ENCODE measurements around the gene PTBP2. TPM values are rescaled to one million over a fixed set of nuclear protein-coding genes. Genes with fewer than 3 reads are reported as not detected.
A peak's percentile ranks its signal among the peaks of the same experiment; 100 is the strongest.

PTBP2 gene
- total and polyA plus RNA-seq, 4 donors: 2.5 to 14.6 (median 9.0) TPM

DNA sequence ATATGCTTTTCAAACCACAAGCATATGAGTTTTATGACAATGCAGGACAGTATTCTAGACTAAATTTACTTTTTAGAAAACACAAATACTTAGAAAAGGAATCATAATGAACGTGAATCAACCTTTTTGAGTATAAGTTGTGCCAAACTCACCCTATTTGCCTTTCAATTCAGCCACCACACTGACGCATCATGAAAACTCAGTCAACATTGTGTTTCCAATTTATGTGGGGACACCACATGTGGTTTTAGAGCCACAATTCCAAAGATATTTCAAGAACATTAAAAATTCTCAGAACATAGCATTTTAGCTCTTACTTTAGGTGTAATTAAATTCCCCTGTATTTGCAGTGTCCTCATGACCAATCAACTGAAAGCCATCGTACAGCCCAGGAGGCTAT, 118.8 kb downstream of the PTBP2 start:
- Histone ChIP-seq H3K36me3 (ENCODE audit: control insufficient read depth in 4 of 4, insufficient read depth in 3 of 4, low read depth in 1 of 4, low read length in 3 of 4) (no peaks in the 10 kb centered on the region), H3K4me1 (ENCODE audit: control insufficient read depth in 4 of 4, insufficient read depth in 4 of 4, low read length in 3 of 4) (peaks cover 0 to 2% (median 0%) of the 10 kb centered on the region in 4 donors), H3K4me3 (ENCODE audit: low read depth in 1 of 3, low read length in 3 of 3) (no peak overlapping the region), H3K9me3 (ENCODE audit: control insufficient read depth in 4 of 4, low read length in 3 of 4) (no peaks in the 10 kb centered on the region), H3K27ac (ENCODE audit: low read depth in 1 of 2, low read length in 2 of 2) (no peak overlapping the region), H3K9ac (ENCODE audit: low read depth in 1 of 2, low read length in 2 of 2) (no peak overlapping the region), H3K27me3 (ENCODE audit: control insufficient read depth in 4 of 4, insufficient read depth in 4 of 4, low read length in 3 of 4) (no peaks in the 10 kb centered on the region)
- WGBS: 91% methylated on average over 3 of the region's 3 CpGs
- TF ChIP-seq RXRA (IDR thresholded peaks at IDR 0.05): no peak
- TF ChIP-seq HNF4G (IDR thresholded peaks at IDR 0.05): no peak
- TF ChIP-seq YY1 (IDR thresholded peaks at IDR 0.05): no peak
- TF ChIP-seq NR2F2 (IDR thresholded peaks at IDR 0.05): no peak
- no peak for TF ChIP-seq FOXA2 (IDR thresholded peaks at IDR 0.05)
- TF ChIP-seq SP1 (IDR thresholded peaks at IDR 0.05): no peak
- no peak for TF ChIP-seq RAD21 (IDR thresholded peaks at IDR 0.05)
- no peak for DNase-seq (ENCODE audit: low spot score)

DNA sequence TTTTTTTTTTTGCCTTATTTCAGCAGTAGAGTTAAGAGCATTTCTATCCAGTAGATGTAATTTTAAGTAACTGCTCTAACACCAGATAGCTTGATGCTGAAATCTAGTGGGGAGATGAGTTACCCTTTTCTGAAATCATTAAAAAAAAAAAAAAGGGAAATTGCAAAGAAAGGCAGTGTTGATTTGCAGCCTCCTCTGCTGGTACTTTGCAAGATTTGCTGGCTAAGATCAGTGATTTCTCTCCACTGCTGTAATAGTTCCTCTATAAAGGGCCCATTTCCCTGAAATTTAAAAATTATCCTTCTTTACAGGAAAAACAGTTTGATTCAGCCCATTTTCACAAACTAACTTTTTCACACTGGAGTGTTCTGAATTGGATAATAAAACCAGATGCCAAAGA, 120.6 kb downstream of the PTBP2 start:
- Histone ChIP-seq H3K36me3 (ENCODE audit: control insufficient read depth in 4 of 4, insufficient read depth in 3 of 4, low read depth in 1 of 4, low read length in 3 of 4) (no peaks in the 10 kb centered on the region), H3K9me3 (ENCODE audit: control insufficient read depth in 4 of 4, low read length in 3 of 4) (no peaks in the 10 kb centered on the region), H3K4me3 (ENCODE audit: low read depth in 1 of 3, low read length in 3 of 3) (no peak overlapping the region), H3K9ac (ENCODE audit: low read depth in 1 of 2, low read length in 2 of 2) (no peak overlapping the region), H3K4me1 (ENCODE audit: control insufficient read depth in 4 of 4, insufficient read depth in 4 of 4, low read length in 3 of 4) (peaks cover 0 to 2% (median 0%) of the 10 kb centered on the region in 4 donors), H3K27ac (ENCODE audit: low read depth in 1 of 2, low read length in 2 of 2) (no peak overlapping the region), H3K27me3 (ENCODE audit: control insufficient read depth in 4 of 4, insufficient read depth in 4 of 4, low read length in 3 of 4) (no peaks in the 10 kb centered on the region)
- DNase-seq (ENCODE audit: low spot score): no peak
- TF ChIP-seq RXRA (IDR thresholded peaks at IDR 0.05) (no peak), RAD21 (IDR thresholded peaks at IDR 0.05) (peak; percentile 63 to 66)
- TF ChIP-seq, protein P1, sequence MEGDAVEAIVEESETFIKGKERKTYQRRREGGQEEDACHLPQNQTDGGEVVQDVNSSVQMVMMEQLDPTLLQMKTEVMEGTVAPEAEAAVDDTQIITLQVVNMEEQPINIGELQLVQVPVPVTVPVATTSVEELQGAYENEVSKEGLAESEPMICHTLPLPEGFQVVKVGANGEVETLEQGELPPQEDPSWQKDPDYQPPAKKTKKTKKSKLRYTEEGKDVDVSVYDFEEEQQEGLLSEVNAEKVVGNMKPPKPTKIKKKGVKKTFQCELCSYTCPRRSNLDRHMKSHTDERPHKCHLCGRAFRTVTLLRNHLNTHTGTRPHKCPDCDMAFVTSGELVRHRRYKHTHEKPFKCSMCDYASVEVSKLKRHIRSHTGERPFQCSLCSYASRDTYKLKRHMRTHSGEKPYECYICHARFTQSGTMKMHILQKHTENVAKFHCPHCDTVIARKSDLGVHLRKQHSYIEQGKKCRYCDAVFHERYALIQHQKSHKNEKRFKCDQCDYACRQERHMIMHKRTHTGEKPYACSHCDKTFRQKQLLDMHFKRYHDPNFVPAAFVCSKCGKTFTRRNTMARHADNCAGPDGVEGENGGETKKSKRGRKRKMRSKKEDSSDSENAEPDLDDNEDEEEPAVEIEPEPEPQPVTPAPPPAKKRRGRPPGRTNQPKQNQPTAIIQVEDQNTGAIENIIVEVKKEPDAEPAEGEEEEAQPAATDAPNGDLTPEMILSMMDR (IDR thresholded peaks at IDR 0.05; ENCODE audit: low read depth, low read length, missing input control): peak; percentile 16

DNA sequence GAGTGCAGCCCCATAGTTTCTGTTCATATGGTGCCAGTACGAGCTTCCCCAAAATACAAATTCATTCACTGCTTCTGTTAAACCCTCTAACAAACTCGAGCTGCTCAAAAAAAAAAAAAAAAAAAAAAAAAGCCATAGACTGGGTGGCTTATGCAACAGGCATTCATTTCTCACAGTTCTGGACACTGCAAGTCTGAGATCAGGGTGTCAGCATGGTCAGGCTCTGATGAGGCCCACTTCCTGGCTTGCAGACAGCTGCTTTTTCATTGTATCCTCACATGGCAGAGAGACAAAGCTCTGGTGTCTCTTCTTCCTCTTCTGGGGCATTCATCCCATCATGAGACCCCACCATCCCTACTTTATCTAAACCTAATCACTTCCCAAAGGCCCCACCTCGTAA, 121.6 kb downstream of the PTBP2 start:
- TF ChIP-seq, protein P2, sequence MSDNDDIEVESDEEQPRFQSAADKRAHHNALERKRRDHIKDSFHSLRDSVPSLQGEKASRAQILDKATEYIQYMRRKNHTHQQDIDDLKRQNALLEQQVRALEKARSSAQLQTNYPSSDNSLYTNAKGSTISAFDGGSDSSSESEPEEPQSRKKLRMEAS (IDR thresholded peaks at IDR 0.05): no peak
- TF ChIP-seq JUND (IDR thresholded peaks at IDR 0.05): no peak
- TF ChIP-seq, protein P3, sequence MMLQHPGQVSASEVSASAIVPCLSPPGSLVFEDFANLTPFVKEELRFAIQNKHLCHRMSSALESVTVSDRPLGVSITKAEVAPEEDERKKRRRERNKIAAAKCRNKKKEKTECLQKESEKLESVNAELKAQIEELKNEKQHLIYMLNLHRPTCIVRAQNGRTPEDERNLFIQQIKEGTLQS (IDR thresholded peaks at IDR 0.05): no peak
- no peak for TF ChIP-seq HNF4A (conservative IDR thresholded peaks at IDR 0.05)

DNA sequence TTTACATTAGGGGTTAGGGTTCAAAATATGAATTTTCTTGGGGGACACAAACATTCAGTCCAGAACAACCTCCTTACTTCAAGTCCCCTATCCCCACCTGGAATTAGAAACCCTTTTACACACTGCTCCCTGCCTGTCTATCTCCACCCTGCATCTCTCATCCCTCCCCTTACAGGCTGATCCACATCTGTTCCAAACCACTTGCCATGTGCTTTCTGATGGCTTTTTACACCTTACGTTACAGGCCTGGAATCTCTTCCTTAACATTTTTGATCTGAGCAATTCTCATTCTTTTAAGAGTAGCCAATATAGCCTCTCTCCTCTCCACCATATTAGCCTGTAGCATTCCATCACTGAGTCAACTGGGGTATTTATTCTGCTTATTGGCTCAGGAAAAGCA, 122.0 kb downstream of the PTBP2 start:
- Histone ChIP-seq H3K4me3 (ENCODE audit: low read depth in 1 of 3, low read length in 3 of 3) (no peak overlapping the region), H3K4me1 (ENCODE audit: control insufficient read depth in 4 of 4, insufficient read depth in 4 of 4, low read length in 3 of 4) (peaks cover 0 to 2% (median 0%) of the 10 kb centered on the region in 4 donors), H3K27ac (ENCODE audit: low read depth in 1 of 2, low read length in 2 of 2) (no peak overlapping the region), H3K27me3 (ENCODE audit: control insufficient read depth in 4 of 4, insufficient read depth in 4 of 4, low read length in 3 of 4) (no peaks in the 10 kb centered on the region), H3K9me3 (ENCODE audit: control insufficient read depth in 4 of 4, low read length in 3 of 4) (no peaks in the 10 kb centered on the region), H3K36me3 (ENCODE audit: control insufficient read depth in 4 of 4, insufficient read depth in 3 of 4, low read depth in 1 of 4, low read length in 3 of 4) (no peaks in the 10 kb centered on the region), H3K9ac (ENCODE audit: low read depth in 1 of 2, low read length in 2 of 2) (no peak overlapping the region)
- no peak for DNase-seq (ENCODE audit: low spot score)
- 92% methylated on average over 1 of the region's 1 CpG for WGBS
- TF ChIP-seq, protein P1 (IDR thresholded peaks at IDR 0.05; ENCODE audit: low read depth, low read length, missing input control): no peak
- TF ChIP-seq GABPA (IDR thresholded peaks at IDR 0.05 in 1 of 2, conservative IDR thresholded peaks at IDR 0.05 in 1 of 2) (no peak), JUND (IDR thresholded peaks at IDR 0.05) (no peak), FOXA1 (IDR thresholded peaks at IDR 0.05) (no peak), TAF1 (conservative IDR thresholded peaks at IDR 0.05) (no peak), RAD21 (IDR thresholded peaks at IDR 0.05) (no peak), YY1 (IDR thresholded peaks at IDR 0.05) (no peak), HNF4G (IDR thresholded peaks at IDR 0.05) (no peak)
- TF ChIP-seq, protein P3 (IDR thresholded peaks at IDR 0.05): no peak
- TF ChIP-seq, protein P4, sequence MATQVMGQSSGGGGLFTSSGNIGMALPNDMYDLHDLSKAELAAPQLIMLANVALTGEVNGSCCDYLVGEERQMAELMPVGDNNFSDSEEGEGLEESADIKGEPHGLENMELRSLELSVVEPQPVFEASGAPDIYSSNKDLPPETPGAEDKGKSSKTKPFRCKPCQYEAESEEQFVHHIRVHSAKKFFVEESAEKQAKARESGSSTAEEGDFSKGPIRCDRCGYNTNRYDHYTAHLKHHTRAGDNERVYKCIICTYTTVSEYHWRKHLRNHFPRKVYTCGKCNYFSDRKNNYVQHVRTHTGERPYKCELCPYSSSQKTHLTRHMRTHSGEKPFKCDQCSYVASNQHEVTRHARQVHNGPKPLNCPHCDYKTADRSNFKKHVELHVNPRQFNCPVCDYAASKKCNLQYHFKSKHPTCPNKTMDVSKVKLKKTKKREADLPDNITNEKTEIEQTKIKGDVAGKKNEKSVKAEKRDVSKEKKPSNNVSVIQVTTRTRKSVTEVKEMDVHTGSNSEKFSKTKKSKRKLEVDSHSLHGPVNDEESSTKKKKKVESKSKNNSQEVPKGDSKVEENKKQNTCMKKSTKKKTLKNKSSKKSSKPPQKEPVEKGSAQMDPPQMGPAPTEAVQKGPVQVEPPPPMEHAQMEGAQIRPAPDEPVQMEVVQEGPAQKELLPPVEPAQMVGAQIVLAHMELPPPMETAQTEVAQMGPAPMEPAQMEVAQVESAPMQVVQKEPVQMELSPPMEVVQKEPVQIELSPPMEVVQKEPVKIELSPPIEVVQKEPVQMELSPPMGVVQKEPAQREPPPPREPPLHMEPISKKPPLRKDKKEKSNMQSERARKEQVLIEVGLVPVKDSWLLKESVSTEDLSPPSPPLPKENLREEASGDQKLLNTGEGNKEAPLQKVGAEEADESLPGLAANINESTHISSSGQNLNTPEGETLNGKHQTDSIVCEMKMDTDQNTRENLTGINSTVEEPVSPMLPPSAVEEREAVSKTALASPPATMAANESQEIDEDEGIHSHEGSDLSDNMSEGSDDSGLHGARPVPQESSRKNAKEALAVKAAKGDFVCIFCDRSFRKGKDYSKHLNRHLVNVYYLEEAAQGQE (IDR thresholded peaks at IDR 0.05): no peak

More for the DNA sequence above, 121.6 kb downstream of the PTBP2 start:
- no peak for DNase-seq (ENCODE audit: low spot score)
- Histone ChIP-seq H3K9ac (ENCODE audit: low read depth in 1 of 2, low read length in 2 of 2) (no peak overlapping the region), H3K4me3 (ENCODE audit: low read depth in 1 of 3, low read length in 3 of 3) (no peak overlapping the region), H3K4me1 (ENCODE audit: control insufficient read depth in 4 of 4, insufficient read depth in 4 of 4, low read length in 3 of 4) (peaks cover 0 to 2% (median 0%) of the 10 kb centered on the region in 4 donors), H3K36me3 (ENCODE audit: control insufficient read depth in 4 of 4, insufficient read depth in 3 of 4, low read depth in 1 of 4, low read length in 3 of 4) (no peaks in the 10 kb centered on the region), H3K27ac (ENCODE audit: low read depth in 1 of 2, low read length in 2 of 2) (no peak overlapping the region), H3K27me3 (ENCODE audit: control insufficient read depth in 4 of 4, insufficient read depth in 4 of 4, low read length in 3 of 4) (no peaks in the 10 kb centered on the region), H3K9me3 (ENCODE audit: control insufficient read depth in 4 of 4, low read length in 3 of 4) (no peaks in the 10 kb centered on the region)
- 78% methylated on average over 3 of the region's 3 CpGs for WGBS

All from liver (tissue), 9 donors.